ENCODE measurements around the gene SGCD.

Gene SGCD

GRCh38 chr5:156682971-156683370 lies 356.0 kb downstream of the SGCD start:
- H3K4me3 ChIP-seq (ENCODE audit: low read depth, low read length): no peak overlapping the region

GRCh38 chr5:156683509-156683908 lies 356.5 kb downstream of the SGCD start:
- no peak overlapping the region for H3K4me3 ChIP-seq (ENCODE audit: low read depth, low read length)

- no peak overlapping the region for H3K4me3 ChIP-seq (ENCODE audit: low read depth, low read length)
These were observed 357.3 kb downstream of the SGCD start for GRCh38 chr5:156684216-156684615.

GRCh38 chr5:156685481-156685880 lies 358.5 kb downstream of the SGCD start:
- no peak overlapping the region for H3K4me3 ChIP-seq (ENCODE audit: low read depth, low read length)

GRCh38 chr5:156686380-156686779 lies 359.4 kb downstream of the SGCD start:
- H3K4me3 ChIP-seq (ENCODE audit: low read depth, low read length): no peak overlapping the region

GRCh38 chr5:156686796-156687195 lies 359.8 kb downstream of the SGCD start:
- H3K4me3 ChIP-seq (ENCODE audit: low read depth, low read length): no peak overlapping the region

- no peak overlapping the region for H3K4me3 ChIP-seq (ENCODE audit: low read depth, low read length)
These were observed 360.6 kb downstream of the SGCD start for GRCh38 chr5:156687514-156687913.

- no peak overlapping the region for H3K4me3 ChIP-seq (ENCODE audit: low read depth, low read length)
These were observed 364.6 kb downstream of the SGCD start for GRCh38 chr5:156691572-156691971.

- no peak overlapping the region for H3K4me3 ChIP-seq (ENCODE audit: low read depth, low read length)
These were observed 366.1 kb downstream of the SGCD start for GRCh38 chr5:156693113-156693512.

- H3K4me3 ChIP-seq (ENCODE audit: low read depth, low read length): no peak overlapping the region
These were observed 367.6 kb downstream of the SGCD start for GRCh38 chr5:156694598-156694997.

GRCh38 chr5:156695774-156696173 lies 368.8 kb downstream of the SGCD start:
- no peak overlapping the region for H3K4me3 ChIP-seq (ENCODE audit: low read depth, low read length)

- H3K4me3 ChIP-seq (ENCODE audit: low read depth, low read length): no peak overlapping the region
These were observed 371.4 kb downstream of the SGCD start for GRCh38 chr5:156698323-156698722.

GRCh38 chr5:156699147-156699546 lies 372.2 kb downstream of the SGCD start:
- no peak overlapping the region for H3K4me3 ChIP-seq (ENCODE audit: low read depth, low read length)

- no peak overlapping the region for H3K4me3 ChIP-seq (ENCODE audit: low read depth, low read length)
These were observed 377.2 kb downstream of the SGCD start for GRCh38 chr5:156704139-156704538.

GRCh38 chr5:156706631-156707030 lies 379.7 kb downstream of the SGCD start:
- H3K4me3 ChIP-seq (ENCODE audit: low read depth, low read length): no peak overlapping the region

- H3K4me3 ChIP-seq (ENCODE audit: low read depth, low read length): no peak overlapping the region
These were observed 380.8 kb downstream of the SGCD start for GRCh38 chr5:156707750-156708149.

GRCh38 chr5:156715287-156715686 lies 388.3 kb downstream of the SGCD start:
- no peak overlapping the region for H3K4me3 ChIP-seq (ENCODE audit: low read depth, low read length)

GRCh38 chr5:156716591-156717380 lies 389.8 kb downstream of the SGCD start:
- no peak overlapping the region for H3K4me3 ChIP-seq (ENCODE audit: low read depth, low read length)

- no peak overlapping the region for H3K4me3 ChIP-seq (ENCODE audit: low read depth, low read length)
These were observed 392.0 kb downstream of the SGCD start for GRCh38 chr5:156718985-156719384.

GRCh38 chr5:156722358-156722757 lies 395.4 kb downstream of the SGCD start:
- H3K4me3 ChIP-seq (ENCODE audit: low read depth, low read length): no peak overlapping the region

- no peak overlapping the region for H3K4me3 ChIP-seq (ENCODE audit: low read depth, low read length)
These were observed 408.5 kb downstream of the SGCD start for GRCh38 chr5:156735477-156735876.

- H3K4me3 ChIP-seq (ENCODE audit: low read depth, low read length): no peak overlapping the region
These were observed 414.6 kb downstream of the SGCD start for GRCh38 chr5:156741516-156741915.

GRCh38 chr5:156753846-156754245 lies 426.9 kb downstream of the SGCD start:
- no peak overlapping the region for H3K4me3 ChIP-seq (ENCODE audit: low read depth, low read length)
